CD4-positive, alpha-beta T cell treated with Interleukin-15 for 1 hour (primary cell): ENCODE results near the gene HCN4.
"Not testable (repeated sequence)": the region's sequence is repeated elsewhere in the genome, so short reads cannot be mapped to it uniquely, and the experiment has no call there.

ENCODE experiments used
- DNase-seq: peaks from one replicate; pipeline ENCODE4 v3.0.0-alpha.2; 2020

HCN4 gene

DNA sequence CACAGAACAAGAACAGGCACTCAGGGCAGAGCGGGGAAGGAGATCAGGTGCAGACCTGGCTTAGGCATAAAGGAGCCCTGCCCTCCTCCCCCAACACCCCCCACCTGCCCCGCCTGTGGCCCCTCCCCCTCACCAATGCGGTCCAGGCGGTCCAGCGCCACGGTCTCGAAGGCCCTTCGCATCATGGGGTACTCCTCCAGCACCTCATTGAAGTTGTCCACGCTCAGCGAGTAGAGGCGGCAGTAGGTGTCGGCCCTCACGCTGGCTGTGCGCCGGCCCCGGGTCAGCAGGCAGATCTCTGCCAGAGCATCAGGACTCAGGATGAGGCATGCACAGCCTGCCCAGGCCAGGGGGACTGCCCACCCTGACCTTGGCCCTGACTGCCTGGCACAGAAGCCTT is 44.8 kb downstream of the HCN4 start:
- DNase-seq: no peak

DNA sequence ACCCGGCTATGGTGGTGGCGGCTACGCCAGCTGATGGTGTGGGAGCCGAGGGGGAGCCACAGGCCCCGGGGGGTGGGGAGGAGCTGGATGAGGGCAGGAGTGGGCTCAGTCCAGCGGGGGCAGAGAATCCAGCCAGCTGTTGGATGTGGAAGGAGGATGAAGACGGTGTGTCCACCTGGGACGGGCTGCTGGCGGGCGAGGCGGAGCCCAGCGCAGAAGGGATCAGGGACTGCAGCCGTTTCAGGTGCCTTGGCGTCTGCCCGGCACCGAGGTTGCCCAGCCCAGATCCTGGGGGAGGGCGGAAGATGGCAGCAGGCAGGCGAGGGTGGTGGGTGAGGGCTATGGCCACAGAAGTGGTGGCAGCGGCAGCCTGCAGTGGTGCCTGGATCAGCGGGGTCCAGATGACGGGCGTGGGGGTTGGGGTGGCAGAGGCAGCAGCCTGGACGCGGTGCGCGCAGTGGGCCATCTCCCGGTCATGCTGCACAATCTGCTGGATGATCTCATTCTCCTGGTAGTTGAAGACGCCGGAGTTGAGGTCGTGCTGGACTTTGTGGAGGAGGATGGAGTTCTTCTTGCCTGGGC is 45.3 kb downstream of the HCN4 start:
- DNase-seq: no peak

DNA sequence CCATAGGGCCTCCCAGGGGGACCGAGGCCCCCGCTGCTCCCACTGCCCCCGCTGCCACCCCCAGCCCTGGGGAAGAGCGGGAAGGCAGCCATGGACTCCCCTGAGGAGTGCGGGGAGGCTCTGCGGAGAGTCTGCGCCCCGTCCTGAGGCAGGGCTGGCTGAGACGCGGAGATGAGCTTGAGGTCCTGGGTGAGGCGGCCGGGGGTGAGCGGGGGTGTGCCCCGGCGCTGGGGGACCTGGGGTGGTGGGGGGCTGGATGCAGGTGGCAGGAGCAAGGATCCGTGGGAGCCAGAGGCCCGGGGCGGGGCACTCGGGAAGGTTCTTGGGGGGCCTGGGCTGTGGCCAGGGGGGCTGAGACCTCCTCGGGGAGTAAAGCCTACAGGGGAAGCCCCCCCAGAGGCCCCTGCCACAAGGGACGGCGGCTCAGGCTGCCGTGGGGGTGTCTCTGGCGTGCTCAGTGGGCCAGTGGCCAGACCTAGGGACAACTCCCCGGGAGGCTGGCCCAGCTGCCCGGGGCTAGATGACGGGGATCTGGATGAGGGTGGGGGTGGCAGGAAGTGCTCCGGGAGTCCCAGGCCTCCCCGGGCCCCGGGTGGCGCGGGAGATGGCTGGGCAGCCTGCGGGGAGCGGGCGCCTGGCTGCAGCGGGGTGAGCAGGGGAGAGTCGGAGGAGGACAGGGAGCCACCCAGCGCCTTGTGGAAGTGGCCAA is 45.9 kb downstream of the HCN4 start:
- DNase-seq: no peak

DNA sequence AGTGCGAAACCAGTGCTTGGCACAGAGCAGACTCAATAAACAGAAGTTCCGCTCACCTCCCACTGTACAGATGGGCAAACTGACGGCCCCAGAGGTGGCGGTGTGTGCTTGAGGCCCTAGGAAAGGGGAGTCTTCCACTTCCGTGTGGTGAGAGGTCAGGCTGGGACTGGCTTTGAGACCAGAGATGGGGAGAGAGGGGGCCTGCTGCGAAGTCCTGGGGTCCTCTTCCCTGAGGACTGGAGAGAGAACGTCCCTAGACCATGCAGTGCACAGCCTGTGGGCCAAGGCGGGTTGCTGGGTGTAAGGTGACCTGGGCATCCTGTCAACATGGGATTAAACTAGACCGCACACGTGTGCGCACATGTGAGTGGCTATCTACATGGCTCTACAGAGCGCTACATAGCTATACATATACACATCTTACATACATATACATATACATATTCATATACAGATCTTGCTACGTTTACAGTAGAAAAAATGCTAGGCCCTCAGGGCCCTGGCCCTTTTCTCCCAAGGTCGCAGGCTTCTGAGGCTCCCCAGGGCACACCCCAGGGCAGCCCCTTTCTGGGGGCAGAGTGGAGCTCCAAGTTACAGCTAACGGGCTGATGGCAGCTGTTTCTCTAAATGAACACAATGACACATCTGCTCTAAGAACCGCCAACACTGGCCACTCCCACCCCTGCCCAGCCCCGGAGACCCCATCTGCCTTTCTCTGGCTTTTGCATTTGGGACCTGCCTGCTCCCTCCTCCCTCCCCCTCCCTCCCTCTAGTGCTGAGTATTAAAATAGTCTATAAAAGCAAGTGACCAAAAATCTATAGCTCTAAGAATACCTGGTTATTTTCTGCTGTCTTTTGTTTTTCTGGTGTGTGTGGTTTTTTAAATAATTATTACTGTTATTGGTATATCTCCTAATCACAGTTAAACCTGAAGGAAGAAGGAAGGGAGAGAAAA is 47.0 kb downstream of the HCN4 start:
- DNase-seq: no peak

DNA sequence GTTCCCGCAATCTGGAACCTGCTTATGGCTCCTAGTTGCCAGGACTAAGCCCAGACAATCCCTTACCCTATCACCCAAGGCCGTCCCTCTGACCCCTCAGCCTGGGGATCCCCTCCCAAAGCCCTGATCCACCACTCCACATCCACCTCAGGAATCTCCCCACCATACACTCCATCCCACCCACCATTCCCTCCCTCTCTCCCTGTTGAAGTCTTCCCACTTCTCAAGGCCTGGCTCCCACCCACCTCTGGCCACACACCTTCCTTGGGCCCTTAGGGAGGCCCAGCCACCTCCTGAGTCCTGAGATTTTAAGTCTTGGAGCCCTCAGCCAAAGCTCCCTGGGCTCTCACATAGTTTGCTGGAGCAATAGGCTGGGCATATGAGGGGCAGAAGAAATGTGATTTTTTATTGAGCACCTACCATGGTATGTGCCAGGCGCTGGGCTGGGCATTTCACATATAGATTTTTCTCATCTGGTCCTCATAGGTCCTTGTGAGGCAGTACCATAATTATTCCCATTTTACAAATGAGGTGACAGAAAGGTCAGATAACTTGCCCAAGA is 48.1 kb downstream of the HCN4 start:
- DNase-seq: no peak

DNA sequence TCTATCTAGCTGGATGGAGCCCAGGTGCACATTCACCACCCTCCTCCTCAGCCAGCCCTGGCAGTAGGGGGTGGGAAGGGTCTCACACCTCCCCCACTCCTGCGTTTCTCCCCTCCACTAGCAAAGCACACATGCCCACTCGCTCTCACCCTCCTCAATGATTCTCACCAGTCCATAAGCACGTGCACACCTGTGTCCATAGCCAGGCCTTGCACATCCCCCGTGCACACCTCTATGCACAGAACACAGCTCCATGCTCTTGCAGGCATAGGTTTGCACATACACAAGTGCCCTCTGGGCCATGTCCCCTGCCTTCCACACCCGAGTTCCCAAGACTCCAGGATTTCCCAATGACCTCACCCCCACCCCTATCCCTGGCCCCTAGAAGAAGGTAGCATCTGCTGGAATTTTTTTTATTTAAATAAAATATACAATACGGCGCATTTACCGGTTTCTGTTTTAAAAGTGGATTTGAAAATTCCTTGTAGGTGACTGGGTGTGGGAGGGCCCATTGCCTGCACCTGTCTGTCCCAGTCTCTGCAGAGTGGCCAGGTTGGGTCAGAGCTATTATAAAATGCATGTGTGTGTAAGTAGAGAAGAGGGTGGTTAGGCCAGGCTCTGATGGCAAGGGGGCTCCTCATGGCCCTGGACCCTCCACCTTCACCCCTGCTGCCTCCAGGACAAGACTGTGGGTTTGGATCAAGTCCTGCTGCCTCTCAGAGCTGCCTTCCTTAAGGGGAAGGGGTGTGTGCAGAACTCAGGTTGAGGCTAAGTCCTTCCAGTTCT is 49.1 kb downstream of the HCN4 start:
- no peak for DNase-seq

DNA sequence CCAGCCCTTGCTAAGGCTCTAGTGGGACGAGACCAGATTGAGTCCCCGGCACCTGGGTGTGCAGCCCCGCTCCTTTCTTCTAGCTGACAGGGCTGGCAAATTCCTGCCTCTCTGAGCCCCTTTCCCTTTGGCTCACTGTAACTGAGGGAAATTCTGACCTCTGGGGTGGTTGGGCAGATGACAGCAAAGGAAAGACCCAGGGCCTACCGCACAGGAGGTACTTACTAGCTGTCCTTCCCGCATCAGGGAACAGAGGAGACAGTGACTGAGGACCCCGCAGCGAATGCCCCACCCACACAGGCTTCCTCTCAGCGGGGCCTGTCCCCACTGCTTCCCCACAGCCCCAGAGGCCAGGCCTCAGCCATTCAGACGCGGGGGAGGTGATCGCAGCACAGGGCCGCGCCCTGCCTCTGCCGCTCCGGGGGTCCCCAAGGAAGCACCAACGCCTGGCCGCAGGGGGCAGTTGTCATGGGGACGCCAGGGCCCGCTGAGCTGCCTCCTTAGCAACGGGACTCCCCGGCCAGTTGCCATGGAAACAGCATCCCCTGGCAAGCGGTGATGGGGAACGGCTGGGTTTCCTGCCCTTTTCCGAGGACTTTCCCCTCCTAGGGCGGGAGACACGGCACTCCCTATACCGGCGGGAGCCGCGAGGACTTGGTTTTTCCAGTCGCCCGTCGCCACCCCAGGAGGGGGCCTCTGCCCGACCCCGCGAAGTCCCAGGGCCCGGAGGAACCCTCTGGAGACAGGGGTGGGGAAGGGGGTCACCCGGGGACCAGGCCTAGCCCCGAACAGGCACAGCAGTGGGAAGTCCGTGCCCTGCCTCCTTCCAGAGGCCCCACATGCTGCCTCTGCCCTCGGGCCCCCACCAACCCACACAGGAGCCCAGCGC is 50.1 kb downstream of the HCN4 start:
- peak; percentile 63 for DNase-seq

DNA sequence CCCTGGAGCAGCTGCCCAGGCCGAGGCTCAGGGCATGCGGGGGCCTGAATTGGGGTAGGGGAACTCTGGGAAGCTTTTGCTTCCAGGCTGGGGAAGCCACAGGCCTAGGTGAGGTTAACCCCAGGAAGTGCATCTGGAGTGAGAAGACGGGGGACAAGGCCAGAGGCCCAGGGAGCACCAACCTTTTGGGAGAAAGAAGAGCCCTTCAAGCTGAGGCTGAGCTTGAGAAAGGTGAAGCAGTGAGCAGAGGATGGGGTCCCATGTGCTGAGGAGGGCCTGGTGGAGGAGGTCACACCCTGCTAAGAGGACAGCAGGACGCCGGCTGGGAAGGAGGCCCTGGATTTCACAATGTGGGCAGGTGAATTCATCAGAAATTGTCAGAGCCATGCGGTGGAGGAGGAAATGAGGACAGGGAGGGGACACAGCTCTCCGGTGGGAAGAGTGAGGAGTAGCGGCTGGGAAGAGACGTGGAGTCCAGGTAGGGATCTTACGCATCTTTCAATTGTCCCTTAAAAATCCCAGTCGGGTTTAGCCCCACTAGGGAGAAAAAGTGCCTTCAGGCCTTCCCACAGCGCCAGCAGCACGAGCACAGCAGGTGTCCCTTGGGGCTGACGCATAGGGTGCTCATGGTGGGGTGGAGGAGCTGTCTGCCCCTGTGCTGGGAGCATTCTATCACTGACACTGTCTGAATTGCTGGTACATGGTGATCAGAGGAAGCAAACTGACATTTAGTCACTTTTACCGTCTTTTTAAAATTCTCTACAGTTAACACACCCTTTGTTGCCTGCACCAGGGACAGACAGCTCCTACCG is 50.9 kb downstream of the HCN4 start:
- DNase-seq: no peak

DNA sequence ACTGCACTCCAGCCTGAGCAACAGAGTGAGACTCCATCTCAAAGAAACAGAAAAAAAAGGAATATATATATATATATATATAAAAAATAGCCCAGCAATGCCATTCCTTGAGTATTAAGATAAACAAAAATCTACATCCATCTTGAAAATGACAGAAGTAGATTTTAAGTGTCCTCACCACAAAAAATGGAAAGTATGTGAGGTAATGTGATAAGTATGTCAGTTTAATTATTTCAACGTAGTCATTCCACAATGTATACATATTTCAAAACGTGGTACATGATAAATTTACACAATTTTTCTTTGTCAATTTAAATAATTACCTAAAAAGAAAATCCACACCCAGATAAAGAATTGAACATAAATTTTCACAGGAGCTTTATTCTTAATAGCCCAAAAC is 54.9 kb downstream of the HCN4 start:
- no peak for DNase-seq

DNA sequence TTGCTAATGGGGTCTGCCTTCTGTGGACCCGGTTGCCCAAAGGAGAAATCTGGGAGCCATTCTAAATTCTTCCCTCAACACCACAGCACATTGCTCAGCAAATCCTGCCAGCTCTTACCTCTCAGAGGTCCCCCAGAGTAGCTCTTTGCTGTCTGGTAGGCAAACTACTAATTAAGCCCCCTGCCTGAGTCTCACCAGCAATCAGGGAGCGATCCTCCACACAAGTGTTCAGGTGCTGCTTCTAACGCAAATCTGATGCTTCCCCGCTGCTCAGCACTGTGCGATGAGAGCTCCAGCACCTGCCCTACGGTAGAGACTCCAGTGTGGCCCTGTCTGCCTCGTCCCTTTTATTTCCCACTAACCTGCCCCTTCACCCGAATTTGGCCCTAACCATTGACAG is 60.5 kb downstream of the HCN4 start:
- no peak for DNase-seq

DNA sequence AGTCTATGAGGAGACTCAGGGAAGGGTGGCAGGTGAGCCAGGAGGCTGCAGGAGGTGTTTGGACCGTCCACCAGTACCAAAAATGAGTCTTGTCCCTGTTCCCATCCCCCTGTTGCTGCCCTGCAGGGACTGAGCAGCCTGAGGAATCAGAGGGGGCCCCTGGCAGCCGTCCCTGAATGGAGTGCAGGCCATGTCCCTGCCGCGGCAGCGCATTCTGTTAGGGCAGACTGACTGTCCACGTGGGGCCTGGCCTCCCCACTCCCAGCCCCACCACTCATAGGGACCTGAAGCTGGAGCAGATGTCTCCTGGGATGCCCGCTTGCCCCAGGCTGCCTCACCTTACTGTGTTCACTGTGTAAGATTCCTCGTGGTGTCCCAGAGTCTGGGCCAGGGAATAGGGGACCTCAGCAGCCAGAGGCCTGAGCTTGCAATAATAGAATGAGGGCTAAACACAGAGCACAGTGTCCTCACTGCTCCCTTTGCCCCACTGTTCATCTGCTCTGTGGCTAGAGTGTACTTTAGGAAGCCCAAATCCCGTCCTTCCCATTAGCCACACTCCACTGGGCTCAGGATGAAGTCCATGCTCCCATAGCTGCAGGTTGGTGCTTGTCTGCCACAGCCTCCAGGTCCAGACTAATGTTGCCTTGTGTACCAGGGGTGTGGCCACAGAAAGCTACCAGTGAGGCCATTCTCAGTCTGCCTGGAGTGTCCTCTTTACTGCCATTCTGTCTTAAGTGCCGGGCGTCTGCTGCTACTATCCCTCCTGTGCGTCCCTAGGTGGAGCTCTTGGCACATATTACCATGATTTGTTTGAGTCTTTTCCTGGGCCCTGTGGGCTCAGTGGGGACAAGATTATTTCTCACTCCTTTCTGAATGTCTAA is 63.2 kb downstream of the HCN4 start:
- DNase-seq: no peak

DNA sequence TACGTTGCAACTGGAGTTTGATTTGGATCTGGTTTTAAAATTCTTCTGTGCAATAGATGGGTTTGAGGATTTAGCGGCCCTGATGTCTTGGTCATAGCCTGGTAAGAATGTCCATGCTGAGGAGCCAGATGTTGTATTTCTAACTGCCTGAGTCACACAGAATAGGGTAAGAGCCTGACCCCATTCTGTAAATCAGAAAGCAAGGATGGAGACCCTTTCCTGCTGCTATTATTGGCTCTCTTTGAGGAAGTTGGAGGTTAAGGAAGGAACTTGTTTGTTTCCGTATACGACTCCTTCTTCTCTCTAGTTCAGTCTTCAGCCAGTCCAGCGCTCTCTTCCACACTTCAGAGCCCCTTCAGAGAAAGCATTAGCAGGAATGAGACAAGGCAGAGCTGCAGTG is 65.1 kb downstream of the HCN4 start:
- DNase-seq: no peak

DNA sequence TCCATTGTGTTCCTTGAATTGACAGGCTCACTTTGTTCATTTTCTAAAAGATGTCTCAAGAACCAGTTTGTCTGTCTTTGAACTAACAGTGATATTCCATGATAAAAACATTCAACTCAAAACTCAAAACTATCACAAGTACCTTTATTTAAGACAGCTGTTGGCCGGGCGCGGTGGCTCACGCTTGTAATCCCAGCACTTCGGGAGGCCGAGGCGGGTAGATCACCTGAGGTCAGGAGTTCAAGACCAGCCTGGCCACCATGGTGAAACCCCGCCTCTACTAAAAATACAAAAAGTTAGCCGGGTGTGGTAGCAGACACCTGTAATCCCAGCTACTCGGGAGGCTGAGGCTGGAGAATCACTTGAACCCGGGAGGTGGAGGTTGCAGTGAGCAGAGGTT is 68.5 kb downstream of the HCN4 start:
- not testable (repeated sequence) for DNase-seq

DNA sequence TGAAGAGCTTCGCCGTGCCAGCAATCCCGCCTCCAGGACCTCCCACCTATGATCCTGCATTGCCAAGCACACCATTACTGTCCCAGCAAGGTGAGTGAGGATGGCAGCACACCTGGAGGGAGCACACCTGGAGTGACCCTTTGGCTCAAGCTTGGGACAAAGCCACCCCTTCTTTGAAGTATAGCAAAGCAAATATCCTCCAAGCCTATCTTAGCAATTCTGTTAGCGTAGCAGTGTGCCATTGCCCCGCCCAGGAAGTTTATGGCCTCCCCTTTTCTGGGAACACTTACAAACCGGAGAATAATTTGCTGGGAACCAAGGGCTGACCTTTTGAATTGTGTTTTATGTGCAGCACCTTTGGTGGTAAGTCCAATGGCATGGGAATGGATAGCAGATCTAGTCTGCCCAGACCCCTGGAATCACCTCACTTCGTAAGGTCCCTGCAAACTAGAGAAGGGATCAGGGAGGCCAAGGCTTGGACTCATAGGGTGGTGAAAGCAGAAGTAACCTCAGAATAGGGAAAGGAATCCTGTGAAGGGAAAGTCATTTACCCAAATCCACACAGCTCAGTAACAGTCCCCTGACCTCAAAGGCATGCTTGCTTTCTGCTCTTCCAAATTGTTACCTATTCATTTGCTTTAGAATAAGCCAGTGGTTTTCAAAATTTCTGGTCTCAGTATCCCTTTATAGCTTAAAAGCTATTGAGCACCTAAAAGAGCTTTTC is 70.1 kb downstream of the HCN4 start:
- DNase-seq: no peak

DNA sequence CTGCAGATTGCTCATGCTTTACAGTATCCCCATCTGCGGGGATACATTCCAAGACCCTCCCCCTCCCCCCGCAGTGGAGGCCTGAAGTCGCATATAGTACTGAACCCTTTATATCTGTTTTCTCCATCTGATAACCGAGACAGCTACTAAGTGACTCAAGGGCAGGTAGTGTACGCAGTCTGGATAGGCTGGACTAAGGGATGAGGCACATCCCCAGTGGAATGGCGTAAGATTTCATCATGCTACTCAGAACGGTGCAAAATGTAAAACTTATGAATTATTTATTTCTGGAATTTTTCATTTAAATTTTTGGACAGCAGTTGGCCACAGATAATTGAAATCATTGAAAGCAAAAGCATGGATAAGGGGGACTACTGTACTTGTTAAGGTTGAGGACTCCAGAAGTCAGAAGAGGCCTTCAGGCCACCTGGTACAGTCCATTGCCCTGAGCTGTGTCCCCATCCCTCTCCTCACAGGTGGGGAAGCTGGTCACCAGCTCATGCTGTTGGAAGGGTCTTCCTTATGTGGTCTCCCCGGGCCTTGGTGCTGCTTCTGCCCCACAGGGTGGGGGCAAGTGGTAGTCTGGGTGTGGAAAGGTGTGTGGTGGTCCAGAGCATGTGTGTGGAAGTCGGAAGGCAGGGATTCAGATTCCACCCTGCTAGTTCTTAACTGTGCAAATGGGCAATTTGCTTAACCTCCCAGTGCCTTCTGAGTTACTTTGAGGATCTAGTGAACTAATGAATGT is 72.0 kb downstream of the HCN4 start:
- DNase-seq: no peak

DNA sequence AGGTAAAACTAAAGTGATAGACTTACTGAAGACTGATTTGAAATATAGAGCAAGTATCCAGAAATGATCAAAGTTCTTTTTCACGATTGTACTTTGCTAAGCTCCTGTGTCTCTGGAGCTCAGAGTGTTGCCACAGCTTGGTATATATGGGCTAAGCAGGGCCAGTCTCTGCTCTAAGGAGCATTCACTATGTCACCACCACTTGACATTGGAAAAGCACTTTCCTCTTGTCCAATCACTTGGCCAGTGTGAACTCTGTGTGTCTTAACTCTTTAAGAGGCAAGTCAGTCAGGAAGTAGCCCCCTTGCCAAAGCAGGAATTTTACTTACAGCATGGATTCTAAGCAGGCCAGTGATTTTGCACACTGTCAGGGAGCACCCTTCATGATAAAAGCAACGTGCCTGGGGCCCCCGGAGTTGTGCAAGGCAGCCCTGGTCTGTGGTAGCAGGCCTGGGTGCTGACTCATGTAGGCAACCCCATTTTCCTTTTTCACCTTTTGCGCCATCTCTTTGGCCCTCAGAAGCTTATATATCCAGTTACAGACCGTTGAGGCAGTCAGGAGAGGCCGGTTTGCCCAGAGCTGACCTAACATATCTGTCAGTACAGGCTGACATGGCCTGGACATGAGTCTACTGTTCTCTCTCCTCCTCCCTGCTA is 73.0 kb downstream of the HCN4 start:
- DNase-seq: peak; percentile 42

DNA sequence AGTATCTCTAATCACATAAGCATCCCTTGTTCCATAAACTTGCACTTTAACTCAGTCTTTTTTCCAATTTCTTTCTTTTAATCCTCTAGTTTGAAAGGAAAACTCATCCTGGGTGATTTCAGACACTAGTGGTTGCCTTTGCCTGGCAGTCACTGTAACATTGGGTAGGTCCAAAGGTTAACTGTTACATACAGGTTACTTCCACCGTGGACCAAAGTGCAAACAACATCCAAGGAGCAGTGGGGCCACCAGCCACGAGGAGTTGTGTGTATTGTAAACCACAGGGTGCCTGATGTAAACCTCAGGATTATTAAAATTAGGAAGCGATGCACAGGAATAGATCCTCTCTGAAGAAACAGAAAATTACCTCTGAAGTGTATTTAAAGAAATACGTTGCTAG is 75.0 kb downstream of the HCN4 start:
- DNase-seq: no peak

DNA sequence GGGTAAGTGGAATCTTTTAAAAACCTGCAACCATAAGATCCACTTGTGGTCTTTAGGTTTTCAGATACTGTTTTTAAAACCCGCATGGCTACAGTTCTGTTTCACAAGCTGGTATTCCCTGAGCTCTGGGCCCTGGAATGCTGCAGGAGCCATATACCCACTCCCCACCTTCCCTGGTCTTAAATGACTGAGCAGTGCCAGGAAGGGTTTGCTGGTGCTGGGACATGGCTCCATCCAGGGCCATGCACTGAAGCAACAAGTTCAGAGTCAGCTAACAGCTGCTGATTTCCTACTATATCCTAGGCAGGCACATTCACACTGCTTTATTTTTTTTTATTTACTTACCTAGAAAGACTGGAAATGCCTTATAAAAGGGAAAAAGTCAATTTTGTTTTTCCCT is 77.3 kb downstream of the HCN4 start:
- no peak for DNase-seq
